Choroid plexus epithelial cell (primary cell): Measurements from ENCODE around the gene OR10A3.

ENCODE experiments used
- DNase-seq: peaks from one replicate; pipeline ENCODE4 v3.0.0-alpha.2; 2010; ENCODE audit warnings: low read depth
- H3K4me3 ChIP-seq: 2 replicates; pipeline ENCODE4 v1.5.1; 2011; ENCODE audit warnings: low read depth, mild to moderate bottlenecking, control low read depth, low read length, moderate library complexity
- CTCF ChIP-seq: conservative IDR thresholded peaks from 2 replicates; pipeline ENCODE4 v1.5.1; 2011; ENCODE audit warnings: low read depth, mild to moderate bottlenecking, control low read depth, inconsistent platforms, low read length, moderate library complexity

Gene OR10A3

GRCh38 chr11:7974668-7975067 lies 33.2 kb upstream of the OR10A3 start:
- no peak overlapping the region for H3K4me3 ChIP-seq
- no peak for DNase-seq
- TF ChIP-seq CTCF, result no peak

- no peak overlapping the region for H3K4me3 ChIP-seq
- DNase-seq, result no peak
- TF ChIP-seq CTCF, result no peak
Observed at GRCh38 chr11:7973011-7973410, 31.5 kb upstream of the OR10A3 start.

GRCh38 chr11:7971846-7972245 lies 30.3 kb upstream of the OR10A3 start:
- TF ChIP-seq CTCF, result no peak
- DNase-seq, result no peak
- H3K4me3 ChIP-seq, result no peak overlapping the region

- no peak for TF ChIP-seq CTCF
- H3K4me3 ChIP-seq, result no peak overlapping the region
- DNase-seq, result no peak
Observed at GRCh38 chr11:7969756-7970646, 28.5 kb upstream of the OR10A3 start.

GRCh38 chr11:7968686-7969085 lies 27.2 kb upstream of the OR10A3 start:
- no peak for DNase-seq
- H3K4me3 ChIP-seq, result no peak overlapping the region
- TF ChIP-seq CTCF, result no peak

GRCh38 chr11:7967826-7968225 lies 26.3 kb upstream of the OR10A3 start:
- no peak for TF ChIP-seq CTCF
- DNase-seq, result peak; percentile 8
- H3K4me3 ChIP-seq, result no peak overlapping the region

GRCh38 chr11:7967097-7967496 lies 25.6 kb upstream of the OR10A3 start:
- no peak for DNase-seq
- no peak overlapping the region for H3K4me3 ChIP-seq
- no peak for TF ChIP-seq CTCF
